Astrocyte (in vitro differentiated cells and primary cell): ENCODE results near the gene CBS. TPM values are rescaled to one million over a fixed set of nuclear protein-coding genes. Genes with fewer than 3 reads are reported as not detected.
"Not testable (repeated sequence)": the region's sequence is repeated elsewhere in the genome, so short reads cannot be mapped to it uniquely, and the experiment has no call there.

Experiments
- DNase-seq: peaks from one replicate; pipeline ENCODE4 v3.0.0-alpha.2; 2010; ENCODE audit warnings: low read depth
- FAIRE-seq: peaks from 2 replicates; lab custom pipeline; 2011; peaks lifted over from hg19 to GRCh38; lab: Jason Lieb, UNC
- H2AFZ ChIP-seq: 2 replicates; pipeline ENCODE4 v1.6.0; 2012; ENCODE audit warnings: low read depth, low read length, inconsistent platforms
- H3K27ac ChIP-seq: 2 replicates; pipeline ENCODE4 v1.5.1; 2011; ENCODE audit warnings: low read depth, low read length, inconsistent platforms
- H3K27me3 ChIP-seq: 2 replicates; pipeline ENCODE4 v1.6.0; 2011; ENCODE audit warnings: low read length, inconsistent platforms; ENCODE audit not compliant: insufficient read depth
- H3K36me3 ChIP-seq: 2 replicates; pipeline ENCODE4 v1.5.1; 2011; ENCODE audit warnings: low read length, inconsistent platforms; ENCODE audit not compliant: insufficient read depth
- H3K4me1 ChIP-seq: 2 replicates; pipeline ENCODE4 v1.5.1; 2011; ENCODE audit warnings: low read length, inconsistent platforms; ENCODE audit not compliant: insufficient read depth
- H3K4me2 ChIP-seq: 2 replicates; pipeline ENCODE4 v1.6.0; 2012; ENCODE audit warnings: low read length, inconsistent platforms
- H3K4me3 ChIP-seq: 2 replicates; pipeline ENCODE4 v1.5.1; 2011; ENCODE audit warnings: low read depth, mild to moderate bottlenecking, low read length, inconsistent platforms; ENCODE audit not compliant: insufficient read depth
- H3K79me2 ChIP-seq: 2 replicates; pipeline ENCODE4 v1.6.0; 2012; ENCODE audit warnings: mild to moderate bottlenecking, low read length, inconsistent platforms; ENCODE audit not compliant: insufficient read depth
- H3K9ac ChIP-seq: 2 replicates; pipeline ENCODE4 v1.6.0; 2012; ENCODE audit warnings: mild to moderate bottlenecking, low read length, inconsistent platforms
- H3K9me3 ChIP-seq: 2 replicates; pipeline ENCODE4 v1.5.1; 2012; ENCODE audit warnings: low read depth, mild to moderate bottlenecking, low read length, inconsistent platforms; ENCODE audit not compliant: insufficient read depth
- H4K20me1 ChIP-seq: 2 replicates; pipeline ENCODE4 v1.6.0; 2012; ENCODE audit warnings: low read length, inconsistent platforms; ENCODE audit not compliant: insufficient read depth
- H3K27ac Mint-ChIP-seq: one replicate; pipeline ENCODE4 v1.8.0; 2021; ENCODE audit warnings: mild to moderate bottlenecking, mixed read lengths; ENCODE audit not compliant: unreplicated experiment
- H3K27me3 Mint-ChIP-seq: one replicate; pipeline ENCODE4 v1.8.0; 2021; ENCODE audit warnings: low read depth, mixed read lengths; ENCODE audit not compliant: unreplicated experiment
- H3K36me3 Mint-ChIP-seq: one replicate; pipeline ENCODE4 v1.8.0; 2021; ENCODE audit warnings: low read depth, mixed read lengths; ENCODE audit not compliant: unreplicated experiment
- H3K4me1 Mint-ChIP-seq: one replicate; pipeline ENCODE4 v1.8.0; 2021; ENCODE audit warnings: low read depth, mixed read lengths; ENCODE audit not compliant: unreplicated experiment
- H3K4me3 Mint-ChIP-seq: one replicate; pipeline ENCODE4 v1.8.0; 2021; ENCODE audit warnings: mild to moderate bottlenecking, moderate library complexity, mixed read lengths; ENCODE audit not compliant: unreplicated experiment
- H3K9me3 Mint-ChIP-seq: one replicate; pipeline ENCODE4 v1.8.0; 2021; ENCODE audit warnings: mild to moderate bottlenecking, mixed read lengths; ENCODE audit not compliant: unreplicated experiment
- total RNA-seq: library from RNA; stranded (reverse); gene quantifications from 2 replicates; pipeline ENCODE4 v1.2.1, GENCODE V29; 2021

CBS gene
- total RNA-seq, 1 donor from 2014 or later = 195 TPM

- not testable (repeated sequence) for H3K27ac ChIP-seq, H4K20me1 ChIP-seq, H3K4me1 Mint-ChIP-seq, H3K9me3 ChIP-seq, H3K27me3 ChIP-seq, H3K9me3 Mint-ChIP-seq, H3K36me3 Mint-ChIP-seq, FAIRE-seq, H3K4me2 ChIP-seq, H3K36me3 ChIP-seq, H2AFZ ChIP-seq, H3K27me3 Mint-ChIP-seq, H3K27ac Mint-ChIP-seq, H3K79me2 ChIP-seq, H3K4me3 Mint-ChIP-seq, H3K4me3 ChIP-seq, DNase-seq, H3K4me1 ChIP-seq, H3K9ac ChIP-seq
These were observed 31.1 kb downstream of the CBS start for GRCh38 chr21:43044547-43044946.

- not testable (repeated sequence) for H3K4me1 ChIP-seq, H3K79me2 ChIP-seq, H3K4me3 Mint-ChIP-seq, DNase-seq, H3K9me3 Mint-ChIP-seq, H3K9me3 ChIP-seq, H2AFZ ChIP-seq, H3K4me2 ChIP-seq, H3K36me3 ChIP-seq, H3K27me3 ChIP-seq, FAIRE-seq, H3K9ac ChIP-seq, H3K27ac ChIP-seq, H3K4me3 ChIP-seq, H4K20me1 ChIP-seq, H3K27me3 Mint-ChIP-seq, H3K27ac Mint-ChIP-seq, H3K36me3 Mint-ChIP-seq, H3K4me1 Mint-ChIP-seq
These were observed 32.3 kb downstream of the CBS start for GRCh38 chr21:43043291-43043690.

- not testable (repeated sequence) for H3K36me3 Mint-ChIP-seq, H3K79me2 ChIP-seq, H3K4me3 ChIP-seq, H3K27ac ChIP-seq, DNase-seq, H3K4me1 ChIP-seq, H3K27me3 Mint-ChIP-seq, H3K27ac Mint-ChIP-seq, FAIRE-seq, H3K4me3 Mint-ChIP-seq, H2AFZ ChIP-seq, H3K36me3 ChIP-seq, H3K4me2 ChIP-seq, H3K9ac ChIP-seq, H3K9me3 Mint-ChIP-seq, H3K4me1 Mint-ChIP-seq, H3K9me3 ChIP-seq, H3K27me3 ChIP-seq, H4K20me1 ChIP-seq
These were observed 33.5 kb downstream of the CBS start for GRCh38 chr21:43042169-43042568.

DNA sequence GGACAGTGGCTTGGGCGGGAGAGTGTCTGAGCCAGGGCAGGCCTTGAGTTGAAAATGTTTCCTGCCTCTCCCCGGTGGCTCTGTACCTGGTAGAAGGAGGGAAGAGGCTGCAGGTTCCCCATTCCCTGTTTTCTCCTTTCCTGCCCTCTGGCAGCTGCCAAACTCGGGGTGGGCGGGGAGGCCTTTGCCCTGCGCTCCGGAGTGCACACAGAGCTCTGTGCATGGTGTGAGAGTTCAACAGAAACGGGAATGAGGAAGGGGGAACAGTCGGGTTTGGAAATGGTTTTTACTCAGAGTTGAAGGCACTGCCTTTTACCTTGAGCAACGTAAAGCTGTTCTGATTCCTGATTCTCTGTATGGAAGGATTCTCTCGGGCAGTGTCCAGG lies 37.0 kb downstream of the CBS start:
- H3K4me1 ChIP-seq, H3K27me3 Mint-ChIP-seq, H3K9ac ChIP-seq, H3K27me3 ChIP-seq, H3K27ac ChIP-seq, H3K9me3 ChIP-seq, H4K20me1 ChIP-seq, H3K4me3 Mint-ChIP-seq, H3K79me2 ChIP-seq, H3K4me3 ChIP-seq, H3K36me3 ChIP-seq, H3K9me3 Mint-ChIP-seq, DNase-seq, H3K4me1 Mint-ChIP-seq, H2AFZ ChIP-seq, H3K36me3 Mint-ChIP-seq, H3K4me2 ChIP-seq, FAIRE-seq, H3K27ac Mint-ChIP-seq: not testable (repeated sequence)

DNA sequence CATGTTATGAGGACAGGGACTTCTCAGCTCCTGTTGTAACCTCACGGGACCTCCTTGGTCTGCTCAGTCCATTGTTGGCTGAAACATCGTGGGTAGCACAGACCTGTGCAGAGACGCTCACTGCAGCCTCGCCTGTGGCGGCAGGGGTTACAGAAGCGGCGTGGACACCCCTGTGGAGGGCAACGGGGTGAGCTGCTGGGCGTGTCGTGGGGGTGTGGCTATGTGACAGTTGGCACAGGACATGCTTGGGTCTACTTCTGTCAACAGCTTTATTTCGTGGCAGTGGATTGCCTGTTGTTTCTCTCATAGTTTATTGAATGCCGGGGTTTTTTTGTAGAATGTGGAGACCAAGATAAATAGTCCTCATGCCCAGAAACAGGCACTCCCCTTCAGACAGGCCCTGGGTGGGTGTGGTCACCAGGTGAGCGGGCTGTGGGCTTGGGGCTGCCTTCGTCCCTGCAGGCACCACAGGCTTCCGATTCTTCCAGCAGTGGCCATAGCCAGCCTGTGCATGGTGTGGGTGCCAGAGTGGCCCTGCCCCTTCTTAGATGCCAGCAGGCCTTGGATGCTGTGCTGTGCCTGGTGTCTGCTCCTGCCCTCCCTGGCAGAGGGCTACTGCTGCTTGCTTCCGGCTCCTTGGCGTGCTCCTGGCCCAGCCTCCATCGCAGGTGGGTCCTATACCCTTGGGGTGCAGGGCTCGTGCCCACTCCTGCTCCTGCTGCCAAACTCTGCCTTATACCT lies 37.5 kb downstream of the CBS start:
- H4K20me1 ChIP-seq, H3K4me2 ChIP-seq, H3K27ac ChIP-seq, H3K9me3 Mint-ChIP-seq, H3K36me3 Mint-ChIP-seq, H3K27ac Mint-ChIP-seq, FAIRE-seq, H3K27me3 Mint-ChIP-seq, H2AFZ ChIP-seq, H3K79me2 ChIP-seq, H3K4me3 ChIP-seq, H3K9ac ChIP-seq, H3K9me3 ChIP-seq, H3K4me1 ChIP-seq, DNase-seq, H3K4me1 Mint-ChIP-seq, H3K27me3 ChIP-seq, H3K36me3 ChIP-seq, H3K4me3 Mint-ChIP-seq: not testable (repeated sequence)

- not testable (repeated sequence) for H3K4me1 Mint-ChIP-seq, FAIRE-seq
These were observed 38.7 kb downstream of the CBS start for GRCh38 chr21:43036889-43037288.

More at GRCh38 chr21:43036889-43037288, 38.7 kb downstream of the CBS start:
- not testable (repeated sequence) for DNase-seq, H3K27ac Mint-ChIP-seq, H3K36me3 ChIP-seq, H4K20me1 ChIP-seq, H3K4me1 ChIP-seq, H3K4me3 Mint-ChIP-seq, H3K9ac ChIP-seq, H3K36me3 Mint-ChIP-seq, H3K27ac ChIP-seq, H3K79me2 ChIP-seq, H3K9me3 ChIP-seq, H3K4me2 ChIP-seq, H3K4me3 ChIP-seq, H3K27me3 Mint-ChIP-seq, H2AFZ ChIP-seq, H3K9me3 Mint-ChIP-seq, H3K27me3 ChIP-seq
